K562 (cell line): ENCODE results near the gene OLFML1. TPM values are rescaled to one million over a fixed set of nuclear protein-coding genes. Genes with fewer than 3 reads are reported as not detected.

Experiments
- ATAC-seq: fragments of 200-7000 bp; cut with Tn5 transposase; 3 replicates; pipeline ENCODE4 v1.9.1; 2020; ENCODE audit warnings: moderate library complexity
- BruUV-seq: library from RNA; stranded (reverse); fragments of 400-500 nt; replicated peaks from 2 replicates; lab custom pipeline; 2021; lab: Mats Ljungman, UMichigan
- CTCF ChIA-PET: fragments of 300-600 bp; formaldehyde crosslinking; extraction: SDS; loops from one replicate; lab custom pipeline; 2021; ENCODE audit warnings: low intra/inter-chr PET ratio; lab: Yijun Ruan, JAX
- POLR2A ChIA-PET: fragments of 300-600, 350-650 bp; sonication (Branson Sonifier 250); formaldehyde crosslinking; extraction: SDS; loops from one replicate; lab custom pipeline; 2021; ENCODE audit warnings: antibody characterized with exemption, inconsistent platforms; lab: Yijun Ruan, JAX
- DNase-seq, 4 experiments: peaks; one replicate each; pipeline versions ENCODE4 v3.0.0 to v3.0.0-alpha.2; 2011 to 2018; ENCODE audit warnings: low spot score in 3 of 4, mixed read lengths in 3 of 4; ENCODE audit errors: extremely low read depth in 1 of 4
- FAIRE-seq: peaks from 2 replicates; lab custom pipeline; 2011; peaks lifted over from hg19 to GRCh38; lab: Jason Lieb, UNC
- H2AFZ ChIP-seq: 2 replicates; pipeline ENCODE4 v1.6.0; 2011; ENCODE audit warnings: low read depth, low read length, control low read depth, inconsistent platforms
- H3K27ac ChIP-seq: fragments of 200-600 bp; 3 replicates; pipeline ENCODE4 v1.8.0; 2011; ENCODE audit warnings: low read depth, mild to moderate bottlenecking, control low read depth, inconsistent platforms, low read length, moderate library complexity, mixed read lengths; ENCODE audit errors: extremely low read depth
- H3K27me3 ChIP-seq, 2 experiments: fragments of 300-600 bp in 1 of 2; 2 replicates in 1 of 2; 3 replicates in 1 of 2; pipeline versions ENCODE4 v1.6.0 to v1.8.0; 2011; ENCODE audit warnings: inconsistent platforms in 2 of 2, low read length in 2 of 2, mild to moderate bottlenecking in 1 of 2, mixed read lengths in 1 of 2, moderate library complexity in 1 of 2; ENCODE audit not compliant: control insufficient read depth in 2 of 2, insufficient read depth in 2 of 2
- H3K36me3 ChIP-seq: fragments of 300-600 bp; 3 replicates; pipeline ENCODE4 v1.8.0; 2011; ENCODE audit warnings: mild to moderate bottlenecking, low read length, inconsistent platforms; ENCODE audit not compliant: control insufficient read depth, insufficient read depth
- H3K4me1 ChIP-seq, 2 experiments: fragments of 200-600 bp in 1 of 2; replicated peaks in 1 of 2; 2 replicates in 1 of 2; 3 replicates in 1 of 2; pipeline versions ENCODE4 v1.5.1 to v1.8.0; 2011; ENCODE audit warnings: inconsistent platforms in 2 of 2, low read length in 2 of 2, mild to moderate bottlenecking in 1 of 2, mixed read lengths in 1 of 2, moderate library complexity in 1 of 2; ENCODE audit not compliant: control insufficient read depth in 2 of 2, insufficient read depth in 2 of 2
- H3K4me2 ChIP-seq: 2 replicates; pipeline ENCODE4 v1.6.1; 2011; ENCODE audit warnings: low read length, control low read depth, inconsistent platforms, mixed read lengths; ENCODE audit not compliant: insufficient read depth
- H3K4me3 ChIP-seq: fragments of 200-600 bp; sonication (generic), shearing (Covaris generic); 2 replicates; pipeline ENCODE4 v1.5.1; 2016; ENCODE audit warnings: control low read depth, inconsistent platforms
- H3K79me2 ChIP-seq: fragments of 200-600 bp; 3 replicates; pipeline ENCODE4 v1.8.0; 2011; ENCODE audit warnings: low read length, inconsistent platforms; ENCODE audit not compliant: control insufficient read depth, insufficient read depth
- H3K9ac ChIP-seq, 2 experiments: 2 replicates each; pipeline versions ENCODE4 v1.6.0 to v1.6.1; 2011; ENCODE audit warnings: low read depth in 2 of 2, low read length in 2 of 2, control low read depth in 1 of 2, inconsistent platforms in 1 of 2, mild to moderate bottlenecking in 1 of 2, mixed read lengths in 1 of 2; ENCODE audit not compliant: insufficient read depth in 1 of 2
- H3K9me1 ChIP-seq: one replicate; pipeline ENCODE4 v1.6.0; 2011; ENCODE audit warnings: inconsistent platforms, mild to moderate bottlenecking, low read length, moderate library complexity; ENCODE audit not compliant: control insufficient read depth, insufficient read depth
- H3K9me3 ChIP-seq: replicated peaks from 2 replicates; pipeline ENCODE4 v1.5.1; 2011; ENCODE audit warnings: low read depth, low read length, inconsistent platforms; ENCODE audit not compliant: control insufficient read depth, insufficient read depth
- H4K20me1 ChIP-seq: replicated peaks from 2 replicates; pipeline ENCODE4 v1.6.1; 2011; ENCODE audit warnings: low read length, inconsistent platforms, mixed read lengths; ENCODE audit not compliant: control insufficient read depth, insufficient read depth
- C11orf30 ChIP-seq: fragments of 450-650 bp; IDR thresholded peaks from 2 replicates; pipeline ENCODE4 v1.6.1; 2016; ENCODE audit warnings: low read depth, mild to moderate bottlenecking
- NFIC ChIP-seq: fragments of 450-650 bp; IDR thresholded peaks from 2 replicates; pipeline ENCODE4 v1.6.1; 2017; ENCODE audit warnings: mild to moderate bottlenecking, inconsistent platforms
- NFIX ChIP-seq: fragments of 250-450 bp; sonication (Bioruptor Pico); IDR thresholded peaks from 2 replicates; pipeline ENCODE4 v1.4.0; 2020; ENCODE audit warnings: low read depth, mild to moderate bottlenecking, moderate library complexity
- SIN3B ChIP-seq: fragments of 450-650 bp; IDR thresholded peaks from 2 replicates; pipeline ENCODE4 v1.6.1; 2017; ENCODE audit warnings: low read depth, mild to moderate bottlenecking, moderate library complexity
- ZNF354B ChIP-seq: fragments of 250-450 bp; sonication (Bioruptor Pico); IDR thresholded peaks from 2 replicates; pipeline ENCODE4 v1.4.0; 2020
- ZNF586 ChIP-seq: fragments of 450-650 bp; formaldehyde crosslinking; conservative IDR thresholded peaks from 2 replicates; pipeline ENCODE4 v1.4.0; 2020; ENCODE audit warnings: mild to moderate bottlenecking, moderate library complexity
- WGBS: fragments of 100-300 bp; shearing (Covaris generic); methylation state at CpG from one replicate; pipeline ENCODE4 v1.1.6; 2016; ENCODE audit warnings: low coverage, mixed read lengths; ENCODE audit not compliant: insufficient coverage; ENCODE audit errors: missing lambda C conversion rate; 5-methylcytosine and 5-hydroxymethylcytosine counted together
- in situ Hi-C: fragments of 300-500 bp; cut with MboI; formaldehyde crosslinking; loops from 4 replicates; pipeline ENCODE4 v1.15.0; 2018; ENCODE audit warnings: inconsistent platforms, mixed read lengths
- intact Hi-C: fragments of 100-400 bp; cut with micrococcal nuclease; formaldehyde crosslinking; loops from 2 replicates; pipeline ENCODE4 v1.14.2; 2022
- polyA plus RNA-seq, 8 experiments: library from polyadenylated mRNA; depleted of rRNA in 4 of 8; stranded (reverse) in 5 of 8; unstranded in 3 of 8; fragments of >200 nt; fragmentation: Nextera tagmentation in 2 of 8; fragmentation: Illumina TruSeq in 1 of 8; extraction: Ambion mirVana in 2 of 8; extraction: Trizol in 1 of 8; gene quantifications; 2 replicates each; pipeline versions ENCODE4 v1.2.1 to v1.2.3, GENCODE V29; 2011 to 2014; ENCODE audit warnings: inconsistent platforms in 1 of 8, missing spikeins in 1 of 8
- total RNA-seq, 7 experiments: library from RNA; depleted of rRNA in 6 of 7; stranded (reverse); fragments of >200 nt in 6 of 7; fragmentation: Illumina TruSeq in 2 of 7; extraction: Trizol in 2 of 7; gene quantifications; 2 replicates each; pipeline versions ENCODE4 v1.2.1 to v1.2.3, GENCODE V29; 2011 to 2021; ENCODE audit warnings: low replicate concordance in 1 of 7

The OLFML1 gene
- total and polyA plus RNA-seq, 9 of the 15 experiments (the other 6 are each of a cell fraction or from before 2014, with no cell fraction given), result not detected

DNA sequence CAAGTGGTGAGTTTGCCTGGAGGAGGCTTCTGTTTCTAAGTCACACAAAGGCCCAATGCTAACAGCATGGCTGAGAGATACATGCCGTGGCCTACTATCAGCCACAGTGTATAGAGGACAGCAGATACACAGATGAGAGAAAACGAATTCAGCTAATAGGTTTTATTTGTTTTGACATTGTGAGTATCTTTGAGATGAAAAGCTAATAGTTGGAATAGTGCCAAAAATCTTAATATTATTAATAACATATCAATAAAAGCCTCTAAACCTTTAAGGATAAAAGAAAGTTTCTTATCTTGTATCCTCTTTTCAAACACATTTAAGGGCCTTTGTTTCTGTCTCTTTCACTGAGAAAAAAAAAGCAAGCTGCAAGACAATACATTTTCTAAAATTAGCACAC lies 30.5 kb upstream of the OLFML1 start:
- H3K79me2 ChIP-seq, result no peaks in the 10 kb centered on the region
- in situ Hi-C loops (no loop called here), intact Hi-C loops (no loop called here)
- DNase-seq (no peak), FAIRE-seq (no peak), ATAC-seq (no peak)
- H3K27ac ChIP-seq, result no peak overlapping the region
- CTCF ChIA-PET, result no interaction called here
- H3K9ac ChIP-seq, result no peak overlapping the region
- no peaks in the 10 kb centered on the region for H3K36me3 ChIP-seq
- H3K9me1 ChIP-seq, result no peaks in the 10 kb centered on the region
- BruUV-seq, result no TSS peak
- WGBS, result 9% methylated on average over 2 of the region's 2 CpGs
- H4K20me1 ChIP-seq, result no peaks in the 10 kb centered on the region
- H3K4me2 ChIP-seq, result no peak overlapping the region
- no peak overlapping the region for H2AFZ ChIP-seq
- TF ChIP-seq ZNF354B (CRISPR knock-in tag) (no peak), SIN3B (no peak), C11orf30 (no peak), NFIX (CRISPR knock-in tag) (peak; percentile 78), NFIC (peak; percentile 89)
- H3K27me3 ChIP-seq, result peaks cover 0 to 8% of the 10 kb centered on the region in 2 experiments; a peak in 3 of 5 replicates
- POLR2A ChIA-PET, result interaction anchor here (0.8 kb wide), 1 partner anchor 15 kb away, joined by 5 read pairs; no protein-coding TSS in a partner anchor
- H3K4me1 ChIP-seq, result no peaks in the 10 kb centered on the region
- no peaks in the 10 kb centered on the region for H3K9me3 ChIP-seq
- no peak overlapping the region for H3K4me3 ChIP-seq

DNA sequence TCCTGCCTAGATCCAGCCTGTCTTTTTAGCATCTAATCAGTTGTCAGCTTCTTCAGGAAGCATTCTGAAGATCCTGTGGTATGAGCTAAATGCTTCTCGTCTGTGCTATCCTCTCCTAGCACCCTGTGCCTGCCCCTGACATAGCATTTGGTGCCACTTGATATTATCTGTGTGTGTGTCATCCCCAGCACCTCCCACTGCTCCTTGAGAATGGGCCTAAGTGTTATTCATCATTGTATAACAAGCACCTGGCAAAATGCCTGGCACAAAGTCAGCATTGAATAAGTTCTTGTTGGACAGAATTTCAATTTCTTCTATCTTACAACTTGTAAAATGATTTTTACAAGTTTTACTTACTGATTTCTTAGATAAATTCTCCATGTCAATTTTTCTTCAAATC lies 28.1 kb upstream of the OLFML1 start:
- WGBS, result 0% methylated on average over 1 of the region's 1 CpG
- CTCF ChIA-PET, result interaction anchor here (0.6 kb wide), 1 partner anchor 453 kb away, joined by 4 read pairs; no protein-coding TSS in a partner anchor
- POLR2A ChIA-PET, result interaction anchor here (0.5 kb wide), 1 partner anchor 658 kb away, joined by 3 read pairs; no protein-coding TSS in a partner anchor

More for the DNA sequence above, 28.1 kb upstream of the OLFML1 start:
- H3K27ac ChIP-seq, result no peak overlapping the region
- no peak overlapping the region for H3K4me3 ChIP-seq
- H2AFZ ChIP-seq, result no peak overlapping the region
- BruUV-seq, result no TSS peak
- DNase-seq (no peak), FAIRE-seq (no peak)
- peaks cover 0 to 8% of the 10 kb centered on the region in 2 experiments; a peak in 3 of 5 replicates for H3K27me3 ChIP-seq
- intact Hi-C loops, result no loop called here
- H4K20me1 ChIP-seq, result no peaks in the 10 kb centered on the region
- H3K4me1 ChIP-seq, result no peaks in the 10 kb centered on the region
- TF ChIP-seq ZNF586 (CRISPR knock-in tag), result no peak
- TF ChIP-seq, all 486 proteins: peak for 0
- Histone ChIP-seq H3K9ac (no peak overlapping the region), H3K9me1 (no peaks in the 10 kb centered on the region), H3K9me3 (no peaks in the 10 kb centered on the region), H3K36me3 (no peaks in the 10 kb centered on the region), H3K79me2 (no peaks in the 10 kb centered on the region), H3K4me2 (no peak overlapping the region)
- in situ Hi-C loops, result no loop called here
- no peak for ATAC-seq
